Amygdala (tissue), 56 donors: ENCODE data around the gene GGACT.

Source experiments
- DNase-seq, 56 donors: peaks; one replicate each; lab custom pipeline; 2025; lab: John Stamatoyannopoulos, UW

GGACT gene

DNA sequence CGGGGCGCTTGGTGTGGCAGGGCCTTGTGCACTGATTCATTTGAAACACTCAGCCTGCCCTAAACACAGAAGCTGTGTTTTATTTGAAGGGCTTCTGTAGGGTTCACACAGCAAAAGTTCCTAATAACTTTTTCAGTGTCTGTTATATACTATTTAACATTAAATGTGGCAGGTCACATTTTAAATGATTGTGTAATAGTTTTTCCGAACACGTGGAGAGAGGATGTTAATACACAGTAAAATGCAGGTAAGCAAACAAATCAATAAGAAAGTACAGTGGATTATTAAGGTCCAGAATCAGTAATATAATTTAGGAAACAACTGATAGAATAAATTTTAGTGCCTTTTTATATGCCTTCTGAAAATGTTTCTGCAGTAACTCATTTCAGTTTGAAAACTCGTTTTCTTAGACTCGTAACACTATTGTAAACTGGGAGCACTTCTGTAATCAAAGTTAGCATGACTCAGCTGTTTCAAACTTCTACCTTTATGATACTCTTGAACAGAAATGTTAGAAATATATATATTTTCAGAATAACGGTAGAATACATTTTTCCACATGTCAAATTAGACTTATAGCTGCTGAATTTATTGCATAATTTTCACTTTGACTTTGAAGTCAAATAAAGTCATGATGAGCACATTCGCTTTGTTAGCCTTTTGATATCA is 70.1 kb downstream of the GGACT start:
- no peak for DNase-seq

GRCh38 chr13:100517728-100518127 is 70.9 kb downstream of the GGACT start:
- DNase-seq = no peak

- DNase-seq = no peak
Measured at GRCh38 chr13:100517135-100517534, 71.5 kb downstream of the GGACT start.

DNA sequence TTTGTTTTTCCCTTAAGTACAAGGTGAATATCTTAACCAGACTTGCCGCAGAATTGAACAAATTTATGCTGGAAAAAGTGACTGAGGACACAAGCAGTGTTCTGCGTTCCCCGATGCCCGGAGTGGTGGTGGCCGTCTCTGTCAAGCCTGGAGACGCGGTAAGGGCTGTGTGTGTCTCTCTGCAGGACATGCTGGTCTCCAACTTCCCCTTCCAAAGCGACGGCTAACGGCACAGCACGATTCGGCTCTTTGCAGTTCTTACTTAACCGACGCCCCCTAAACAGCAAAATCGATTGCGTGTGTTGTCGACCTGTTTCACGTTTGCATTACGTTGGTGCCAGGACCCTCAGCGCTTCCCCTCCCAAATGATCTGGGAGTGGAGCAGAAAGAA is 73.2 kb downstream of the GGACT start:
- no peak for DNase-seq

GRCh38 chr13:100514788-100515409 is 73.7 kb downstream of the GGACT start:
- peak in 52 of 56 donors; percentile 8 to 86 (median 54) for DNase-seq

- no peak for DNase-seq
Measured at GRCh38 chr13:100513987-100514670, 74.5 kb downstream of the GGACT start.

- no peak for DNase-seq
Measured at GRCh38 chr13:100513171-100513570, 75.4 kb downstream of the GGACT start.

- no peak for DNase-seq
Measured at GRCh38 chr13:100512422-100512821, 76.2 kb downstream of the GGACT start.

GRCh38 chr13:100511466-100511865 is 77.1 kb downstream of the GGACT start:
- DNase-seq = no peak

DNA sequence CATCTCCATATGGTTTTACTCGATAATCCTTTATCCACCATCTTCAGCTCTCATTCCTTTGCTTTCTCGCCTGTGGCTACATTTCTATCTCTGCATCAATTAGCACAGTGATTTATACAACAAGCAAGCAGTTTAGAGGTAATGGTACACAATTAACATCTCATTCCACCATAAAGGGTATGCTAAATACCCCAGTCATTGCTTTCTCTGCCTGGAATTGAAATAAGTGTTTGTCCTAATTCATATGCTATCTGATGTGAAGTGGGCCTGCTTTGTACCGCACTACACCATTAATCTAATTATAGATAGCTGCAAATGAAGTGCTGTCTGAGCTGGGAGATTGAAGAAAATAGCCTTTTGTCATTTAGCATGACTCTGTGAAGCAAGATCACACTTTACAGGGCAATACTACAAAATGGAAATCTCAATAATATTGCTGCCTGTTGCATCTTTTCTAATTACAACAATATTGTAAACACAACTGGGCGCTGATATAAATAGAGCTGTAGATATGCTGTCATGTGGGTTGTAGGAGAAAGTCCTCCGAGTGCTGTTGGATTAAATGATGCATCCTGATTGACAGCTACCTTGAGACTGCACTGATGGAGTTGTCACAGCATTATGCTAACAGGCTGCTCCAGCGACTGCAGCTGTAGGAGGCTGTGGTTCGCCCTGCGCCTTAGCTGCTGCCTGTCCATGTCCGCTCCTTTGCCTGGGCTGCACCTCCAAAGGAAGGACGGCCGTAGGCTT is 78.2 kb downstream of the GGACT start:
- no peak for DNase-seq

DNA sequence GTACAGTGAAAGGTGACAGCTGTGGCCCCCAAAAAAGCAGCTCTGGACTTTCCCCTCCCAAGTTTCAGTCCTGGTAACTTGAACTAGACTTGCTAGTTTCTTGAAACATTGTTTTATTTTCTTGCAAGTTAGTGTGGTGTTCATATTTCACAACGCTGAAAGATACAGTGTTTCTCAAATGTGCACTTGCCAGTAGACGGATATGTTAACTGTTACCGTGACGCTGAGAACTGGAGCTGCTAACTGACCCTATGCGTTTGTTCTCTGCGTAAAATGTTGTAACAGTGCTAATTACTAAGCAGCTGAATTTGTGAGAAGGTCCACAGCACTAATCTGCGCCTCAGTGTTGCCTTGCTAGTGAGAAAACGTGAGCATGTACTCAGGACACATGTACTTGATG is 79.6 kb downstream of the GGACT start:
- DNase-seq = no peak

- no peak for DNase-seq
Measured at GRCh38 chr13:100508455-100508854, 80.1 kb downstream of the GGACT start.

DNA sequence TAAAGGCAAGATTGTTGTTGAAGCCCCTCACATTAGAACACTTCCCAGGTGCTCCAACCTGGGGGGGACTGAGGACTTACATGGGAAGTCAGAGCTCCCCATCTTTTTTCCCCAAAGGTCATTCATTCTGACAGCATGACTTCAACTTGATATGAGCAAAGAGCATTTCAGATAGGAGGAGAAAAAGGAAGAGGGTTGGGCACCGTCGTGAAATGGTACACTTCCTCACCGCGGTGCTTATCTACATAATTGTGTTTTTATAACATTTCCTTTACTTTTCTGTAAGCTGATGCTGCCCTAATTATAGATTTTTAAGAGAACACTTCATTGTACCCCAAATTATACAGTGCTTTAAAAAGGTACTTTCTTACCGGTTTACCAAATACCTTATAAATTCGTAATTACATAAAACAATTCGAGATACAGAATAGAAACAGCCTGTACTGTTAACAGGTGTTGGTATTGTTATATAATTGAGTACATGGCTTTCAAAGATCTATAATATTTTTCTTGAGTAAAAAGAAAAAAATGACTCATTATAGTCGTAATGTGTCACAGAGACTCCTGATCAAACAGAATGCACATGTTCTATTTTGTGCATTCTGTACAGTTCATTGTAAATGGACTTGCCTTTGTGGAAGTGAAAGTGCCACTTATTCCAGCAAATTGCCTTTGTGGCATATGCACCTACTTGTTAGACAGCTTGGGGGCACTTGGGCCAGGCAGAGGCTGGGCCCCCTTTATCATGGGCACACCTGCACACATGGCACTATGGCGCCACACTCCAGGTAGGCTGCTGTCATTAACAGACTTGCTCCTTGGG is 81.8 kb downstream of the GGACT start:
- no peak for DNase-seq

DNA sequence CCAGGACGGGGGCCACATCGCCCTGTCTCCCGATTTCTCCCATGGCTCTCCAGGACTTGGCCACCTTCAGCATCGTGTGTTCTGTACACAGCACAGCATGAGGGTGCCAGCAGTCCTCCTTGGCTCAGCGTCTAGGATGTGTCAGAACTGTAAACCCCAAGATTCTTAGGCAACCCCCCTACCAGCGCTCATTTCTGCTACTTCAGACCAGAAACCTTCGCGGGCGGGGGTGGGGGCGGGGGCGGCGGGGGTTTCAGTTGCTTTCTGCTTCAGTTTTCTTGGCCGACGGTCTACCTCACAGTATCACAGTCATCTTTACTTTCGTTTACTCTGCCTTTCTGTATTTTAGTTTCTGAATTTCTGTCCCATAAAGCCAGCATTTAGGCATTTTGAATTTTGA is 82.4 kb downstream of the GGACT start:
- no peak for DNase-seq

- no peak for DNase-seq
Measured at GRCh38 chr13:100503622-100504021, 85.0 kb downstream of the GGACT start.

- no peak for DNase-seq
Measured at GRCh38 chr13:100502446-100502845, 86.1 kb downstream of the GGACT start.

- DNase-seq = no peak
Measured at GRCh38 chr13:100497389-100497788, 91.2 kb downstream of the GGACT start.

GRCh38 chr13:100495455-100495854 is 93.1 kb downstream of the GGACT start:
- DNase-seq = no peak

GRCh38 chr13:100493418-100493817 is 95.2 kb downstream of the GGACT start:
- no peak for DNase-seq

GRCh38 chr13:100491164-100491842 is 97.3 kb downstream of the GGACT start:
- DNase-seq = peak in 9 of 56 donors; percentile 3 to 17 (median 6)
